Keratinocyte (primary cell): Measurements from ENCODE around the gene CEP131. TPM values are rescaled to one million over a fixed set of nuclear protein-coding genes. Genes with fewer than 3 reads are reported as not detected.

Experiments
- DNase-seq: peaks from one replicate; pipeline ENCODE4 v3.0.0-alpha.2; 2011; ENCODE audit warnings: low read depth, missing footprints, low spot score
- FAIRE-seq: peaks from 2 replicates; lab custom pipeline; 2011; peaks lifted over from hg19 to GRCh38; lab: Jason Lieb, UNC
- H2AFZ ChIP-seq: 2 replicates; pipeline ENCODE4 v1.6.0; 2012; ENCODE audit warnings: low read length, control low read depth, inconsistent platforms; ENCODE audit not compliant: control insufficient read depth
- H3K27ac ChIP-seq: 2 replicates; pipeline ENCODE4 v1.5.1; 2011; ENCODE audit warnings: low read length; ENCODE audit not compliant: control insufficient read depth, insufficient read depth
- H3K27me3 ChIP-seq: 3 replicates; pipeline ENCODE4 v1.6.0; 2011; ENCODE audit warnings: low read length; ENCODE audit not compliant: control insufficient read depth, insufficient read depth; ENCODE audit errors: extremely low read depth
- H3K36me3 ChIP-seq, 2 experiments: 2 replicates in 1 of 2; 3 replicates in 1 of 2; pipeline ENCODE4 v1.5.1; 2011; ENCODE audit warnings: low read length in 2 of 2, mild to moderate bottlenecking in 1 of 2; ENCODE audit not compliant: control insufficient read depth in 2 of 2, insufficient read depth in 2 of 2; ENCODE audit errors: extremely low read depth in 1 of 2
- H3K4me1 ChIP-seq: 3 replicates; pipeline ENCODE4 v1.5.1; 2011; ENCODE audit warnings: low read length; ENCODE audit not compliant: control insufficient read depth, insufficient read depth; ENCODE audit errors: extremely low read depth
- H3K4me2 ChIP-seq: 3 replicates; pipeline ENCODE4 v1.6.0; 2011; ENCODE audit warnings: low read depth, low read length; ENCODE audit not compliant: control insufficient read depth, insufficient read depth; ENCODE audit errors: extremely low read depth
- H3K4me3 ChIP-seq, 3 experiments: fragments of 200-600 bp in 1 of 3; sonication (generic) in 1 of 3; 2 replicates in 2 of 3; 3 replicates in 1 of 3; pipeline ENCODE4 v1.5.1; 2011 to 2016; ENCODE audit warnings: low read length in 3 of 3, mild to moderate bottlenecking in 3 of 3, control low read depth in 2 of 3, inconsistent platforms in 1 of 3, low read depth in 1 of 3, mixed read lengths in 1 of 3, mixed run types in 1 of 3, moderate library complexity in 1 of 3; ENCODE audit not compliant: control insufficient read depth in 2 of 3, insufficient read depth in 2 of 3; ENCODE audit errors: extremely low read depth in 1 of 3
- H3K79me2 ChIP-seq: 2 replicates; pipeline ENCODE4 v1.6.0; 2012; ENCODE audit warnings: low read length; ENCODE audit not compliant: control insufficient read depth, insufficient read depth
- H3K9ac ChIP-seq: 3 replicates; pipeline ENCODE4 v1.6.0; 2011; ENCODE audit warnings: low read length; ENCODE audit not compliant: control insufficient read depth, insufficient read depth; ENCODE audit errors: extremely low read depth
- H3K9me1 ChIP-seq: 3 replicates; pipeline ENCODE4 v1.6.0; 2011; ENCODE audit warnings: low read length; ENCODE audit not compliant: control insufficient read depth, insufficient read depth; ENCODE audit errors: extremely low read depth
- H3K9me3 ChIP-seq: 2 replicates; pipeline ENCODE4 v1.5.1; 2012; ENCODE audit warnings: low read depth, low read length; ENCODE audit not compliant: control insufficient read depth
- H4K20me1 ChIP-seq: 3 replicates; pipeline ENCODE4 v1.6.0; 2011; ENCODE audit warnings: low read length; ENCODE audit not compliant: control insufficient read depth, insufficient read depth; ENCODE audit errors: extremely low read depth
- EZH2 ChIP-seq: IDR thresholded peaks from one replicate; pipeline ENCODE4 v1.6.1; 2012; ENCODE audit warnings: inconsistent platforms, mild to moderate bottlenecking, low read length, moderate library complexity
- dilution Hi-C: fragments of 300-500 bp; cut with MboI; formaldehyde crosslinking; loops from one replicate; pipeline ENCODE4 v1.7.0; 2020; ENCODE audit warnings: low sequenced_read_pairs; ENCODE audit not compliant: extremely low pct_ligation_motif_present
- polyA plus RNA-seq, 5 experiments: library from polyadenylated mRNA; depleted of rRNA in 3 of 5; stranded (reverse) in 3 of 5; stranded (forward) in 1 of 5; unstranded in 1 of 5; fragments of >200 nt; gene quantifications; 1 replicate in 1 of 5; 2 replicates in 3 of 5; 3 replicates in 1 of 5; pipeline versions ENCODE4 v1.2.1 to v1.2.3, GENCODE V29; 2011 to 2012; ENCODE audit warnings: missing spikeins in 2 of 5, low read depth in 1 of 5, low replicate concordance in 1 of 5
- TF ChIP-seq, protein P1 (sequence below), 3 experiments: IDR thresholded peaks in 1 of 3; conservative IDR thresholded peaks in 1 of 3; optimal IDR thresholded peaks in 1 of 3; 2 replicates in 2 of 3; 3 replicates in 1 of 3; pipeline versions ENCODE3 to v1.5.1; 2011; ENCODE audit warnings: low read length in 3 of 3, mild to moderate bottlenecking in 3 of 3, moderate library complexity in 2 of 3, control low read depth in 1 of 3, inconsistent platforms in 1 of 3; ENCODE audit not compliant: insufficient read depth in 2 of 3; ENCODE audit errors: extremely low read depth in 1 of 3

Gene CEP131
- polyA plus RNA-seq, 1 donor (not counting 4 experiments of a cell fraction or from before 2014, with no cell fraction given), result 2.6 TPM

DNA sequence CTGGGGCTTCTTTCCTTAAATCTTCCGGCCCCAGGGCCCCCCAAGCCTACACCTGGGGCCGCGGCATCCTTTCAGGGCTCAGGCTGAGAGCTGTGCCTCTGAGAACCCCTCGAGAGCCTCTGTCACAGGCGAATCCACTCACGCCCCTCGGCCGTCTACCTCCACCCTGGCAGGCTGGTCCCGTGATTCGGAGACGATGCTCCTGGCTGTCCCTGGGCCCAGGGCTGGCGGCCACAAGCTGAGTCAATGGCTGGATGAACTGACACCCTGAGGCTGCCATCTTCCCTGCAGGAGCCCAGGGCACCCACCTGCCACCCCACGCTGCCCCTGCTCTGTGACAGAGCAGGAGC lies 11.7 kb upstream of the CEP131 start:
- Histone ChIP-seq H3K4me1 (peaks cover 7% of the 10 kb centered on the region), H3K4me2 (no peak overlapping the region), H3K4me3 (no peak overlapping the region), H3K79me2 (peaks cover 16% of the 10 kb centered on the region), H3K27ac (no peak overlapping the region), H3K9ac (no peak overlapping the region), H2AFZ (no peak overlapping the region), H3K9me3 (no peaks in the 10 kb centered on the region), H3K27me3 (no peaks in the 10 kb centered on the region), H3K9me1 (no peaks in the 10 kb centered on the region), H3K36me3 (peaks cover 5 to 24% of the 10 kb centered on the region in 2 experiments), H4K20me1 (no peaks in the 10 kb centered on the region)
- dilution Hi-C loops, result no loop called here
- DNase-seq, result no peak
- FAIRE-seq, result no peak
- TF ChIP-seq EZH2, result no peak
- TF ChIP-seq, protein P1, sequence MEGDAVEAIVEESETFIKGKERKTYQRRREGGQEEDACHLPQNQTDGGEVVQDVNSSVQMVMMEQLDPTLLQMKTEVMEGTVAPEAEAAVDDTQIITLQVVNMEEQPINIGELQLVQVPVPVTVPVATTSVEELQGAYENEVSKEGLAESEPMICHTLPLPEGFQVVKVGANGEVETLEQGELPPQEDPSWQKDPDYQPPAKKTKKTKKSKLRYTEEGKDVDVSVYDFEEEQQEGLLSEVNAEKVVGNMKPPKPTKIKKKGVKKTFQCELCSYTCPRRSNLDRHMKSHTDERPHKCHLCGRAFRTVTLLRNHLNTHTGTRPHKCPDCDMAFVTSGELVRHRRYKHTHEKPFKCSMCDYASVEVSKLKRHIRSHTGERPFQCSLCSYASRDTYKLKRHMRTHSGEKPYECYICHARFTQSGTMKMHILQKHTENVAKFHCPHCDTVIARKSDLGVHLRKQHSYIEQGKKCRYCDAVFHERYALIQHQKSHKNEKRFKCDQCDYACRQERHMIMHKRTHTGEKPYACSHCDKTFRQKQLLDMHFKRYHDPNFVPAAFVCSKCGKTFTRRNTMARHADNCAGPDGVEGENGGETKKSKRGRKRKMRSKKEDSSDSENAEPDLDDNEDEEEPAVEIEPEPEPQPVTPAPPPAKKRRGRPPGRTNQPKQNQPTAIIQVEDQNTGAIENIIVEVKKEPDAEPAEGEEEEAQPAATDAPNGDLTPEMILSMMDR (optimal IDR thresholded peaks at IDR 0.05 in 1 of 3, IDR thresholded peaks at IDR 0.05 in 1 of 3, conservative IDR thresholded peaks at IDR 0.05 in 1 of 3; ENCODE audit: extremely low read depth in 1 of 3, insufficient read depth in 2 of 3, low read length in 3 of 3), result no peak

GRCh38 chr17:81233811-81234505 lies 11.2 kb upstream of the CEP131 start:
- Histone ChIP-seq H3K79me2 (peaks cover 14% of the 10 kb centered on the region), H3K36me3 (peaks cover 5 to 25% of the 10 kb centered on the region in 2 experiments), H3K4me2 (no peak overlapping the region), H3K4me1 (peaks cover 7% of the 10 kb centered on the region), H3K27me3 (no peaks in the 10 kb centered on the region), H3K9me3 (no peaks in the 10 kb centered on the region), H3K9ac (no peak overlapping the region), H3K4me3 (no peak overlapping the region), H3K27ac (no peak overlapping the region), H3K9me1 (no peaks in the 10 kb centered on the region), H4K20me1 (no peaks in the 10 kb centered on the region), H2AFZ (no peak overlapping the region)
- no peak for TF ChIP-seq EZH2
- TF ChIP-seq, protein P1 (optimal IDR thresholded peaks at IDR 0.05 in 1 of 3, IDR thresholded peaks at IDR 0.05 in 1 of 3, conservative IDR thresholded peaks at IDR 0.05 in 1 of 3; ENCODE audit: extremely low read depth in 1 of 3, insufficient read depth in 2 of 3, low read length in 3 of 3), result no peak
- DNase-seq, result no peak
- dilution Hi-C loops, result no loop called here
- no peak for FAIRE-seq
